GM12892 (cell line): ENCODE results near the gene KAZN.

Source experiments
- POLR2A ChIP-seq: IDR thresholded peaks from 2 replicates; pipeline ENCODE4 v1.6.1; 2011; ENCODE audit warnings: low read depth, low read length, control low read depth
- POLR2AphosphoS5 ChIP-seq: IDR thresholded peaks from 2 replicates; pipeline ENCODE4 v1.6.1; 2011; ENCODE audit warnings: low read depth, low read length, control low read depth

- no peak for TF ChIP-seq POLR2A
- no peak for TF ChIP-seq POLR2AphosphoS5
These were observed 311.5 kb downstream of the KAZN start for GRCh38 chr1:14909920-14910460.
